ENCODE results near the gene SLC15A3. TPM values are rescaled to one million over a fixed set of nuclear protein-coding genes. Genes with fewer than 3 reads are reported as not detected.

SLC15A3 gene
- total RNA-seq, 1 donor from 2014 or later, result 10.4 TPM

- no peak for DNase-seq (ENCODE audit: low read depth, low spot score)
Measured at GRCh38 chr11:60987577-60988277, 35.8 kb upstream of the SLC15A3 start.

GRCh38 chr11:60985991-60986915 lies 34.3 kb upstream of the SLC15A3 start:
- TF ChIP-seq CTCF (conservative IDR thresholded peaks at IDR 0.05), result no peak
- no peak overlapping the region for H3K4me3 Mint-ChIP-seq
- H3K4me1 Mint-ChIP-seq, result no peaks in the 10 kb centered on the region
- no peaks in the 10 kb centered on the region for H3K9me3 Mint-ChIP-seq
- H3K36me3 Mint-ChIP-seq (ENCODE audit: low read depth), result no peaks in the 10 kb centered on the region
- DNase-seq (ENCODE audit: low read depth, low spot score), result no peak
- peaks cover 9% of the 10 kb centered on the region for H3K27me3 Mint-ChIP-seq (ENCODE audit: low read depth)
- no peak overlapping the region for H3K27ac Mint-ChIP-seq (ENCODE audit: unreplicated experiment)

More at GRCh38 chr11:60987577-60988277, 35.8 kb upstream of the SLC15A3 start:
- Mint-ChIP-seq H3K27ac (ENCODE audit: unreplicated experiment) (no peak overlapping the region), H3K4me1 (peaks cover under 1% of the 10 kb centered on the region), H3K36me3 (ENCODE audit: low read depth) (no peaks in the 10 kb centered on the region), H3K4me3 (no peak overlapping the region), H3K9me3 (no peaks in the 10 kb centered on the region), H3K27me3 (ENCODE audit: low read depth) (peaks cover 12% of the 10 kb centered on the region)
- TF ChIP-seq CTCF (conservative IDR thresholded peaks at IDR 0.05), result no peak

DNA sequence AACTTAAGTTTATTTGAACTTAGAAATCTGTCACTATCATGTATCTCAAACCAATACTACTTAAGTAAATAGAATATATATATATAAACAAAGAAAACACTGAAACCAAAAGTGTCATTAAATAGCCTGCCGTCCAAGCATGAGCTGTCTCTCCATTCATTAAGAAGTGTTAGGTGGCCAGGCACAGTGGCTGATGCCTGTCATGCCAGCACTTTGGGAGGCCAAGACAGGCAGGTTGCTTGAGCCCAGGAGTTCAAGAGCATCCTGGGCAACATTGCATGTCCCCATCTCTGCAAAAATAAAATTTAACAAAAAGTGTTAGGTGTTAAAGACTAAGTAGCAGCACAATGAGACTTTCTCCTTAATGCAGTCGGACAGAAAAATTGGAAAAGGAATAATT lies 33.5 kb upstream of the SLC15A3 start:
- peaks cover 9% of the 10 kb centered on the region for H3K27me3 Mint-ChIP-seq (ENCODE audit: low read depth)
- H3K4me1 Mint-ChIP-seq, result no peaks in the 10 kb centered on the region
- no peaks in the 10 kb centered on the region for H3K9me3 Mint-ChIP-seq
- H3K36me3 Mint-ChIP-seq (ENCODE audit: low read depth), result no peaks in the 10 kb centered on the region
- H3K4me3 Mint-ChIP-seq, result no peak overlapping the region
- no peak overlapping the region for H3K27ac Mint-ChIP-seq (ENCODE audit: unreplicated experiment)
- no peak for TF ChIP-seq CTCF (conservative IDR thresholded peaks at IDR 0.05)
- DNase-seq (ENCODE audit: low read depth, low spot score), result no peak

GRCh38 chr11:60984636-60985035 lies 32.7 kb upstream of the SLC15A3 start:
- no peaks in the 10 kb centered on the region for H3K36me3 Mint-ChIP-seq (ENCODE audit: low read depth)
- no peak overlapping the region for H3K4me3 Mint-ChIP-seq
- TF ChIP-seq CTCF (conservative IDR thresholded peaks at IDR 0.05), result no peak
- H3K27me3 Mint-ChIP-seq (ENCODE audit: low read depth), result peaks cover 9% of the 10 kb centered on the region
- no peaks in the 10 kb centered on the region for H3K4me1 Mint-ChIP-seq
- H3K9me3 Mint-ChIP-seq, result no peaks in the 10 kb centered on the region
- no peak for DNase-seq (ENCODE audit: low read depth, low spot score)
- no peak overlapping the region for H3K27ac Mint-ChIP-seq (ENCODE audit: unreplicated experiment)

GRCh38 chr11:60984149-60984548 lies 32.2 kb upstream of the SLC15A3 start:
- Mint-ChIP-seq H3K9me3 (no peaks in the 10 kb centered on the region), H3K4me3 (no peak overlapping the region), H3K27ac (ENCODE audit: unreplicated experiment) (no peak overlapping the region), H3K27me3 (ENCODE audit: low read depth) (peaks cover 4% of the 10 kb centered on the region), H3K36me3 (ENCODE audit: low read depth) (no peaks in the 10 kb centered on the region), H3K4me1 (no peaks in the 10 kb centered on the region)
- DNase-seq (ENCODE audit: low read depth, low spot score), result no peak
- no peak for TF ChIP-seq CTCF (conservative IDR thresholded peaks at IDR 0.05)

Measured in neural crest cell (in vitro differentiated cells).